WTC11 (cell line): ENCODE data around the gene FAM20C.

Source experiments
- CTCF ChIP-seq: fragments of 200-600 bp; IDR thresholded peaks from 2 replicates; pipeline ENCODE4 v1.8.0; 2022; ENCODE audit warnings: antibody characterized with exemption
- STAT6 ChIP-seq: sonication (generic); formaldehyde crosslinking; conservative IDR thresholded peaks from 2 replicates; pipeline ENCODE4 v1.8.1; 2023; ENCODE audit warnings: mild to moderate bottlenecking, low read depth, missing genetic modification reagents, moderate library complexity
- ZNF317 ChIP-seq: sonication (generic); formaldehyde crosslinking; IDR thresholded peaks from 2 replicates; pipeline ENCODE4 v1.8.1; 2023; ENCODE audit warnings: low read depth, mild to moderate bottlenecking, moderate library complexity, missing genetic modification reagents, borderline replicate concordance

- TF ChIP-seq ZNF317 (CRISPR knock-in tag), result no peak
- no peak for TF ChIP-seq STAT6 (CRISPR knock-in tag)
- no peak for TF ChIP-seq CTCF
Observed at GRCh38 chr7:188727-189500, 3.5 kb upstream of the FAM20C start.
